Loucy (cell line): ENCODE results near the gene SCEL.

Experiments used
- H2AFZ ChIP-seq: fragments of 200-600 bp; sonication (generic); 2 replicates; pipeline ENCODE4 v1.6.0; 2016; ENCODE audit warnings: antibody characterized with exemption, mild to moderate bottlenecking, low read length, moderate library complexity
- H3F3A ChIP-seq: fragments of 200-600 bp; 2 replicates; pipeline ENCODE4 v1.6.0; 2016; ENCODE audit warnings: antibody characterized with exemption, low read depth, mild to moderate bottlenecking
- H3K27me3 ChIP-seq: fragments of 200-600 bp; sonication (generic); 2 replicates; pipeline ENCODE4 v1.6.1; 2014; ENCODE audit warnings: low read length, mild to moderate bottlenecking; ENCODE audit not compliant: insufficient read depth, poor library complexity, severe bottlenecking
- H3K36me3 ChIP-seq: fragments of 200-600 bp; sonication (generic); 2 replicates; pipeline ENCODE4 v1.6.1; 2016; ENCODE audit warnings: low read length; ENCODE audit not compliant: insufficient read depth
- H3K4me1 ChIP-seq: fragments of 200-600 bp; sonication (generic); 2 replicates; pipeline ENCODE4 v1.5.1; 2014; ENCODE audit warnings: low read length, mild to moderate bottlenecking; ENCODE audit not compliant: insufficient read depth, poor library complexity, severe bottlenecking
- H3K4me2 ChIP-seq: fragments of 200-600 bp; sonication (generic); 2 replicates; pipeline ENCODE4 v1.6.0; 2014; ENCODE audit warnings: antibody characterized with exemption, low read length, low read depth, mild to moderate bottlenecking; ENCODE audit not compliant: poor library complexity, severe bottlenecking
- H3K4me3 ChIP-seq: fragments of 200-600 bp; sonication (generic); 2 replicates; pipeline ENCODE4 v1.5.1; 2014; ENCODE audit warnings: low read length, mild to moderate bottlenecking, mixed read lengths; ENCODE audit not compliant: poor library complexity, severe bottlenecking
- H3K79me2 ChIP-seq: fragments of 200-600 bp; sonication (generic); 2 replicates; pipeline ENCODE4 v1.6.1; 2014; ENCODE audit warnings: low read length; ENCODE audit not compliant: insufficient read depth
- H3K9ac ChIP-seq: fragments of 200-600 bp; sonication (generic); 2 replicates; pipeline ENCODE4 v1.6.0; 2014; ENCODE audit warnings: mild to moderate bottlenecking, low read depth, low read length, moderate library complexity; ENCODE audit not compliant: poor library complexity, severe bottlenecking
- H3K9me2 ChIP-seq: fragments of 200-600 bp; sonication (generic); replicated peaks from 2 replicates; pipeline ENCODE4 v1.6.1; 2016; ENCODE audit warnings: low read depth, low read length, mixed read lengths
- H3K9me3 ChIP-seq: fragments of 200-600 bp; sonication (generic); 2 replicates; pipeline ENCODE4 v1.6.1; 2014; ENCODE audit warnings: mild to moderate bottlenecking, antibody characterized with exemption, low read length, low read depth; ENCODE audit not compliant: insufficient read depth
- H4K20me1 ChIP-seq: fragments of 200-600 bp; sonication (generic); 2 replicates; pipeline ENCODE4 v1.6.0; 2014; ENCODE audit warnings: antibody characterized with exemption, low read length, mild to moderate bottlenecking; ENCODE audit not compliant: insufficient read depth, poor library complexity, severe bottlenecking
- CTCF ChIP-seq: fragments of 200-600 bp; sonication (generic); conservative IDR thresholded peaks from 2 replicates; pipeline ENCODE4 v1.5.1; 2014; ENCODE audit warnings: mild to moderate bottlenecking, antibody characterized with exemption, low read length
- EZH2phosphoT487 ChIP-seq: fragments of 200-600 bp; IDR thresholded peaks from 2 replicates; pipeline ENCODE4 v1.6.1; 2018; ENCODE audit warnings: antibody characterized with exemption, mild to moderate bottlenecking, moderate library complexity, borderline replicate concordance

The SCEL gene

GRCh38 chr13:77580748-77581147 lies 45.2 kb downstream of the SCEL start:
- Histone ChIP-seq H4K20me1 (no peaks in the 10 kb centered on the region), H3K9ac (no peak overlapping the region), H3K36me3 (no peaks in the 10 kb centered on the region), H3K4me3 (no peak overlapping the region), H3K9me3 (no peaks in the 10 kb centered on the region), H3K79me2 (no peaks in the 10 kb centered on the region), H3F3A (no peaks in the 10 kb centered on the region), H2AFZ (no peak overlapping the region), H3K4me2 (no peak overlapping the region), H3K4me1 (no peaks in the 10 kb centered on the region), H3K27me3 (no peaks in the 10 kb centered on the region), H3K9me2 (no peaks in the 10 kb centered on the region)
- TF ChIP-seq EZH2phosphoT487 (no peak), CTCF (no peak)

GRCh38 chr13:77583581-77583980 lies 48.1 kb downstream of the SCEL start:
- H3K4me3 ChIP-seq, result no peak overlapping the region
- H3K9ac ChIP-seq, result no peak overlapping the region
- H3K36me3 ChIP-seq, result no peaks in the 10 kb centered on the region
- H3F3A ChIP-seq, result no peaks in the 10 kb centered on the region
- no peaks in the 10 kb centered on the region for H3K27me3 ChIP-seq
- no peaks in the 10 kb centered on the region for H3K4me1 ChIP-seq
- TF ChIP-seq EZH2phosphoT487, result no peak
- no peak for TF ChIP-seq CTCF
- H3K9me2 ChIP-seq, result no peaks in the 10 kb centered on the region
- H2AFZ ChIP-seq, result no peak overlapping the region
- H3K79me2 ChIP-seq, result no peaks in the 10 kb centered on the region
- H3K4me2 ChIP-seq, result no peak overlapping the region
- H4K20me1 ChIP-seq, result no peaks in the 10 kb centered on the region
- no peaks in the 10 kb centered on the region for H3K9me3 ChIP-seq

GRCh38 chr13:77584106-77584505 lies 48.6 kb downstream of the SCEL start:
- TF ChIP-seq CTCF (no peak), EZH2phosphoT487 (no peak)
- no peak overlapping the region for H3K4me2 ChIP-seq
- no peaks in the 10 kb centered on the region for H3K4me1 ChIP-seq
- H3K9ac ChIP-seq, result no peak overlapping the region
- no peaks in the 10 kb centered on the region for H3K79me2 ChIP-seq
- H3K36me3 ChIP-seq, result no peaks in the 10 kb centered on the region
- H3K9me3 ChIP-seq, result no peaks in the 10 kb centered on the region
- no peaks in the 10 kb centered on the region for H3K9me2 ChIP-seq
- H4K20me1 ChIP-seq, result no peaks in the 10 kb centered on the region
- no peak overlapping the region for H2AFZ ChIP-seq
- no peaks in the 10 kb centered on the region for H3F3A ChIP-seq
- H3K27me3 ChIP-seq, result no peaks in the 10 kb centered on the region
- no peak overlapping the region for H3K4me3 ChIP-seq
